Measurements from ENCODE around the gene SRRT.
A peak's percentile ranks its signal among the peaks of the same experiment; 100 is the strongest.
"Not testable (repeated sequence)": the region's sequence is repeated elsewhere in the genome, so short reads cannot be mapped to it uniquely, and the experiment has no call there.

Gene SRRT

GRCh38 chr7:100895956-100896731, 21.2 kb downstream of the SRRT start:
- no peak for DNase-seq

GRCh38 chr7:100896732-100897608, 22.1 kb downstream of the SRRT start:
- peak; percentile 15 for DNase-seq

- no peak for DNase-seq
Measured at GRCh38 chr7:100897772-100898454, 23.0 kb downstream of the SRRT start.

GRCh38 chr7:100899432-100899831, 24.5 kb downstream of the SRRT start:
- DNase-seq: no peak

- no peak for DNase-seq
Measured at GRCh38 chr7:100900978-100901377, 26.1 kb downstream of the SRRT start.

GRCh38 chr7:100901921-100902332, 27.0 kb downstream of the SRRT start:
- no peak for DNase-seq

GRCh38 chr7:100902638-100903037, 27.7 kb downstream of the SRRT start:
- DNase-seq: no peak

GRCh38 chr7:100908512-100908911, 33.6 kb downstream of the SRRT start:
- DNase-seq: no peak

- not testable (repeated sequence) for DNase-seq
Measured at GRCh38 chr7:100910443-100910842, 35.5 kb downstream of the SRRT start.

GRCh38 chr7:100911484-100911883, 36.6 kb downstream of the SRRT start:
- no peak for DNase-seq

GRCh38 chr7:100914208-100914878, 39.4 kb downstream of the SRRT start:
- no peak for DNase-seq

GRCh38 chr7:100914879-100915447, 40.1 kb downstream of the SRRT start:
- DNase-seq: no peak

GRCh38 chr7:100919335-100919734, 44.4 kb downstream of the SRRT start:
- DNase-seq: not testable (repeated sequence)

GRCh38 chr7:100919779-100920437, 45.0 kb downstream of the SRRT start:
- not testable (repeated sequence) for DNase-seq

- DNase-seq: no peak
Measured at GRCh38 chr7:100921039-100921438, 46.1 kb downstream of the SRRT start.

- DNase-seq: not testable (repeated sequence)
Measured at GRCh38 chr7:100923616-100924015, 48.7 kb downstream of the SRRT start.

- no peak for DNase-seq
Measured at GRCh38 chr7:100929808-100930174, 54.9 kb downstream of the SRRT start.

- DNase-seq: no peak
Measured at GRCh38 chr7:100933734-100934133, 58.8 kb downstream of the SRRT start.

- not testable (repeated sequence) for DNase-seq
Measured at GRCh38 chr7:100935381-100935780, 60.5 kb downstream of the SRRT start.

- not testable (repeated sequence) for DNase-seq
Measured at GRCh38 chr7:100936167-100936566, 61.3 kb downstream of the SRRT start.

Data from NCI-H345 (cell line).